Nephron (organoid): ENCODE measurements around the gene MEGF9.
A peak's percentile ranks its signal among the peaks of the same experiment; 100 is the strongest.

ENCODE experiments used
- H3K27ac Mint-ChIP-seq, 3 experiments: 2 replicates each; pipeline ENCODE4 v1.8.0; 2020; ENCODE audit warnings: mixed read lengths in 3 of 3, mild to moderate bottlenecking in 2 of 3, moderate library complexity in 1 of 3
- H3K27me3 Mint-ChIP-seq: 2 replicates; pipeline ENCODE4 v1.8.0; 2021; ENCODE audit warnings: low read depth, mild to moderate bottlenecking, moderate library complexity, mixed read lengths
- H3K36me3 Mint-ChIP-seq: 2 replicates; pipeline ENCODE4 v1.8.0; 2020; ENCODE audit warnings: low read depth, mixed read lengths
- H3K4me1 Mint-ChIP-seq: 2 replicates; pipeline ENCODE4 v1.8.0; 2020; ENCODE audit warnings: mixed read lengths
- H3K4me3 Mint-ChIP-seq, 3 experiments: 2 replicates each; pipeline ENCODE4 v1.8.0; 2020; ENCODE audit warnings: mild to moderate bottlenecking in 3 of 3, mixed read lengths in 3 of 3, moderate library complexity in 2 of 3
- H3K9me3 Mint-ChIP-seq: 2 replicates; pipeline ENCODE4 v1.8.0; 2020; ENCODE audit warnings: mixed read lengths
- CTCF ChIP-seq, 3 experiments: fragments of 200-600 bp; sonication (generic); IDR thresholded peaks; one replicate each; pipeline ENCODE4 v1.5.0; 2021; ENCODE audit warnings: antibody characterized with exemption in 3 of 3; ENCODE audit not compliant: unreplicated experiment in 3 of 3

The MEGF9 gene

GRCh38 chr9:120628207-120628924, 85.9 kb downstream of the MEGF9 start:
- no peaks in the 10 kb centered on the region for H3K36me3 Mint-ChIP-seq
- H3K27me3 Mint-ChIP-seq, result peaks cover 3% of the 10 kb centered on the region
- H3K9me3 Mint-ChIP-seq, result peaks cover 3% of the 10 kb centered on the region
- TF ChIP-seq CTCF (IDR thresholded peaks at IDR 0.05; ENCODE audit: unreplicated experiment in 3 of 3), result no peak
- H3K27ac Mint-ChIP-seq, result no peak overlapping the region
- no peak overlapping the region for H3K4me3 Mint-ChIP-seq
- no peaks in the 10 kb centered on the region for H3K4me1 Mint-ChIP-seq

GRCh38 chr9:120627073-120627472, 87.2 kb downstream of the MEGF9 start:
- H3K4me3 Mint-ChIP-seq, result no peak overlapping the region
- no peak for TF ChIP-seq CTCF (IDR thresholded peaks at IDR 0.05; ENCODE audit: unreplicated experiment in 3 of 3)
- peaks cover 3% of the 10 kb centered on the region for H3K27me3 Mint-ChIP-seq
- no peaks in the 10 kb centered on the region for H3K36me3 Mint-ChIP-seq
- no peaks in the 10 kb centered on the region for H3K9me3 Mint-ChIP-seq
- no peak overlapping the region for H3K27ac Mint-ChIP-seq
- no peaks in the 10 kb centered on the region for H3K4me1 Mint-ChIP-seq

DNA sequence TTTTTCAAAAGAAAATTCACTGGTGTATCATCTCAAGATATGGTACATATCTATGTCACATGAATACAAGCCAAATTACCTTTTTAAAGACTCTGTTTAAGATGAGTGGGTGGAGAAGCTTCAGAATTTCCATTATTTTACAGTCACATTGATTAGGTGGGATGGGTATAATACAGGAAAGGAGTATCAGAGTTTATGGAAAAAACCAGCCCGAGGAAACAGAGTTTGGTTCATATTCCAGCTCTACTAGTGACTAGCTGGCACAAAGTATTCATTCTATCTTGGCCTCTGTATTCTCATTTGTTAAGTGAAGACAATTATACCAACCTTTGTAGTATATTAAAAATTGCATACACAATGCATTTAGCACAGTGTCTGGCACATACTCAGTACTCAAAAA, 87.8 kb downstream of the MEGF9 start:
- H3K27ac Mint-ChIP-seq, result no peak overlapping the region
- H3K4me1 Mint-ChIP-seq, result no peaks in the 10 kb centered on the region
- peaks cover 3% of the 10 kb centered on the region for H3K27me3 Mint-ChIP-seq
- H3K36me3 Mint-ChIP-seq, result no peaks in the 10 kb centered on the region
- no peaks in the 10 kb centered on the region for H3K9me3 Mint-ChIP-seq
- TF ChIP-seq CTCF (IDR thresholded peaks at IDR 0.05; ENCODE audit: unreplicated experiment in 3 of 3), result no peak
- H3K4me3 Mint-ChIP-seq, result no peak overlapping the region

- TF ChIP-seq CTCF (IDR thresholded peaks at IDR 0.05; ENCODE audit: unreplicated experiment in 3 of 3), result no peak
- H3K36me3 Mint-ChIP-seq, result no peaks in the 10 kb centered on the region
- H3K4me3 Mint-ChIP-seq, result no peak overlapping the region
- H3K4me1 Mint-ChIP-seq, result no peaks in the 10 kb centered on the region
- H3K27ac Mint-ChIP-seq, result peak overlapping the region in 1 of 3 experiments; percentile 27
- H3K9me3 Mint-ChIP-seq, result no peaks in the 10 kb centered on the region
- peaks cover 3% of the 10 kb centered on the region for H3K27me3 Mint-ChIP-seq
Measured at GRCh38 chr9:120625222-120625621, 89.0 kb downstream of the MEGF9 start.

- Mint-ChIP-seq H3K9me3 (no peaks in the 10 kb centered on the region), H3K36me3 (peaks cover 3% of the 10 kb centered on the region), H3K27ac (no peak overlapping the region), H3K4me3 (no peak overlapping the region), H3K4me1 (peaks cover 4% of the 10 kb centered on the region), H3K27me3 (peaks cover 3% of the 10 kb centered on the region)
- TF ChIP-seq CTCF (IDR thresholded peaks at IDR 0.05; ENCODE audit: unreplicated experiment in 3 of 3), result no peak
Measured at GRCh38 chr9:120622790-120623189, 91.5 kb downstream of the MEGF9 start.

DNA sequence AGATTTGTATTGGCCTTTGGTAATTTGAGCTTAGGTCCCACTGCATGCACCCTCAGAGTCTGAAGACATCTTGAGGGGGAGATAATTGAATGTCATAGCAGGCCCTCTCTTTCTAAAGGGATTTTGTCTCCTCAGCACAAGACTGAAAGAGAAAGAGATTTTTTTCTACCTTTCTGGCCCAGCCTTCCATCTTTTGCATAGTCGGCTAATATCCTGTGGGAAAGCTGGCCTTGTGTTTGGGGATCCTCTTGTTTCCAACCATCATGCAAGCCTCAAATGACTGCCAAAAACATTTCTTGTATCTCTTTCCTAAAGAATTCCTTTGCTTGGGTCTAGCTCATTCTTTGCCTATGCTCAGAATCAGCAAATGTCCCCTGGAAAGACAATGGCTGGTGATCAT, 92.3 kb downstream of the MEGF9 start:
- H3K27ac Mint-ChIP-seq, result no peak overlapping the region
- peaks cover 3% of the 10 kb centered on the region for H3K27me3 Mint-ChIP-seq
- peaks cover 3% of the 10 kb centered on the region for H3K36me3 Mint-ChIP-seq
- no peak overlapping the region for H3K4me3 Mint-ChIP-seq
- TF ChIP-seq CTCF (IDR thresholded peaks at IDR 0.05; ENCODE audit: unreplicated experiment in 3 of 3), result no peak
- peaks cover 4% of the 10 kb centered on the region for H3K4me1 Mint-ChIP-seq
- no peaks in the 10 kb centered on the region for H3K9me3 Mint-ChIP-seq
